ENCODE results near the gene UBTD1. TPM values are rescaled to one million over a fixed set of nuclear protein-coding genes. Genes with fewer than 3 reads are reported as not detected.

Gene UBTD1
- polyA plus RNA-seq, 1 donor (not counting 4 experiments of a cell fraction or from before 2014, with no cell fraction given): 12.0 TPM

GRCh38 chr10:97549587-97550322 is 51.0 kb downstream of the UBTD1 start:
- Histone ChIP-seq H2AFZ (ENCODE audit: control insufficient read depth, low read length) (peak overlapping the region; percentile 58), H3K4me2 (ENCODE audit: control insufficient read depth, extremely low read depth, insufficient read depth, low read depth, low read length) (peak overlapping the region; percentile 75), H3K36me3 (ENCODE audit: control insufficient read depth in 2 of 2, extremely low read depth in 1 of 2, insufficient read depth in 2 of 2, low read length in 2 of 2) (no peaks in the 10 kb centered on the region), H3K27me3 (ENCODE audit: control insufficient read depth, extremely low read depth, insufficient read depth, low read length) (no peaks in the 10 kb centered on the region), H3K4me1 (ENCODE audit: control insufficient read depth, extremely low read depth, insufficient read depth, low read length) (peaks cover 26% of the 10 kb centered on the region), H3K9me1 (ENCODE audit: control insufficient read depth, extremely low read depth, insufficient read depth, low read length) (no peaks in the 10 kb centered on the region), H3K9me3 (ENCODE audit: control insufficient read depth, low read depth, low read length) (no peaks in the 10 kb centered on the region), H3K27ac (ENCODE audit: control insufficient read depth, insufficient read depth, low read length) (peak overlapping the region; percentile 78), H4K20me1 (ENCODE audit: control insufficient read depth, extremely low read depth, insufficient read depth, low read length) (no peaks in the 10 kb centered on the region), H3K79me2 (ENCODE audit: control insufficient read depth, insufficient read depth, low read length) (peaks cover 22% of the 10 kb centered on the region), H3K4me3 (ENCODE audit: control insufficient read depth in 2 of 3, extremely low read depth in 1 of 3, insufficient read depth in 2 of 3, low read depth in 1 of 3, low read length in 3 of 3) (peak overlapping the region in 2 of 3 experiments; percentile 35 to 38), H3K9ac (ENCODE audit: control insufficient read depth, extremely low read depth, insufficient read depth, low read length) (peak overlapping the region; percentile 74)
- no peak for DNase-seq (ENCODE audit: low read depth, low spot score)
- TF ChIP-seq EZH2 (IDR thresholded peaks at IDR 0.05; ENCODE audit: low read length) (no peak), CTCF (optimal IDR thresholded peaks at IDR 0.05 in 1 of 3, IDR thresholded peaks at IDR 0.05 in 1 of 3, conservative IDR thresholded peaks at IDR 0.05 in 1 of 3; ENCODE audit: extremely low read depth in 1 of 3, insufficient read depth in 2 of 3, low read length in 3 of 3) (no peak)
- dilution Hi-C loops (cut with MboI; ENCODE audit: extremely low pct_ligation_motif_present, low sequenced_read_pairs): no loop called here
- peak; percentile 80 for FAIRE-seq

- Histone ChIP-seq H3K79me2 (ENCODE audit: control insufficient read depth, insufficient read depth, low read length) (peaks cover 22% of the 10 kb centered on the region), H3K9me3 (ENCODE audit: control insufficient read depth, low read depth, low read length) (no peaks in the 10 kb centered on the region), H3K4me3 (ENCODE audit: control insufficient read depth in 2 of 3, extremely low read depth in 1 of 3, insufficient read depth in 2 of 3, low read depth in 1 of 3, low read length in 3 of 3) (peak overlapping the region in 1 of 3 experiments; percentile 38), H3K9me1 (ENCODE audit: control insufficient read depth, extremely low read depth, insufficient read depth, low read length) (no peaks in the 10 kb centered on the region), H3K4me1 (ENCODE audit: control insufficient read depth, extremely low read depth, insufficient read depth, low read length) (peaks cover 26% of the 10 kb centered on the region), H3K9ac (ENCODE audit: control insufficient read depth, extremely low read depth, insufficient read depth, low read length) (peak overlapping the region; percentile 74), H3K27ac (ENCODE audit: control insufficient read depth, insufficient read depth, low read length) (peak overlapping the region; percentile 78), H2AFZ (ENCODE audit: control insufficient read depth, low read length) (peak overlapping the region; percentile 58), H4K20me1 (ENCODE audit: control insufficient read depth, extremely low read depth, insufficient read depth, low read length) (no peaks in the 10 kb centered on the region), H3K36me3 (ENCODE audit: control insufficient read depth in 2 of 2, extremely low read depth in 1 of 2, insufficient read depth in 2 of 2, low read length in 2 of 2) (no peaks in the 10 kb centered on the region), H3K27me3 (ENCODE audit: control insufficient read depth, extremely low read depth, insufficient read depth, low read length) (no peaks in the 10 kb centered on the region), H3K4me2 (ENCODE audit: control insufficient read depth, extremely low read depth, insufficient read depth, low read depth, low read length) (peak overlapping the region; percentile 75)
- FAIRE-seq: peak; percentile 32
- TF ChIP-seq CTCF (optimal IDR thresholded peaks at IDR 0.05 in 1 of 3, IDR thresholded peaks at IDR 0.05 in 1 of 3, conservative IDR thresholded peaks at IDR 0.05 in 1 of 3; ENCODE audit: extremely low read depth in 1 of 3, insufficient read depth in 2 of 3, low read length in 3 of 3) (no peak), EZH2 (IDR thresholded peaks at IDR 0.05; ENCODE audit: low read length) (no peak)
- dilution Hi-C loops (cut with MboI; ENCODE audit: extremely low pct_ligation_motif_present, low sequenced_read_pairs): no loop called here
- no peak for DNase-seq (ENCODE audit: low read depth, low spot score)
Measured at GRCh38 chr10:97550336-97551149, 51.8 kb downstream of the UBTD1 start.

Measured in keratinocyte (primary cell).